AG10803 (cell line): ENCODE data around the gene ETV6.

ENCODE experiments used
- DNase-seq: peaks from one replicate; pipeline ENCODE4 v3.0.0; 2010; ENCODE audit warnings: low read depth
- H3K4me3 ChIP-seq: 2 replicates; pipeline ENCODE4 v1.5.1; 2011; ENCODE audit warnings: mild to moderate bottlenecking, low read length, control low read depth
- CTCF ChIP-seq: conservative IDR thresholded peaks from 2 replicates; pipeline ENCODE4 v1.5.1; 2011; ENCODE audit warnings: mild to moderate bottlenecking, low read length, control low read depth, inconsistent platforms

ETV6 gene

GRCh38 chr12:11814374-11814773, 164.9 kb downstream of the ETV6 start:
- no peak overlapping the region for H3K4me3 ChIP-seq
- DNase-seq, result peak; percentile 75
- TF ChIP-seq CTCF, result no peak

GRCh38 chr12:11815397-11815796, 165.9 kb downstream of the ETV6 start:
- H3K4me3 ChIP-seq, result no peak overlapping the region
- DNase-seq, result no peak
- no peak for TF ChIP-seq CTCF

- TF ChIP-seq CTCF, result no peak
- DNase-seq, result no peak
Observed at GRCh38 chr12:11819643-11820042, 170.2 kb downstream of the ETV6 start.

GRCh38 chr12:11820476-11820875, 171.0 kb downstream of the ETV6 start:
- no peak overlapping the region for H3K4me3 ChIP-seq
- no peak for TF ChIP-seq CTCF
- no peak for DNase-seq

More at GRCh38 chr12:11819643-11820042, 170.2 kb downstream of the ETV6 start:
- H3K4me3 ChIP-seq, result no peak overlapping the region

- no peak for TF ChIP-seq CTCF
- no peak overlapping the region for H3K4me3 ChIP-seq
- DNase-seq, result no peak
Observed at GRCh38 chr12:11821386-11822080, 172.1 kb downstream of the ETV6 start.

- H3K4me3 ChIP-seq, result no peak overlapping the region
Observed at GRCh38 chr12:11822081-11822834, 172.8 kb downstream of the ETV6 start.

More at GRCh38 chr12:11822081-11822834, 172.8 kb downstream of the ETV6 start:
- no peak for TF ChIP-seq CTCF
- DNase-seq, result peak; percentile 49
